Muscle of leg (tissue), 11 donors: ENCODE measurements around the gene XRCC5. TPM values are rescaled to one million over a fixed set of nuclear protein-coding genes. Genes with fewer than 3 reads are reported as not detected.
A peak's percentile ranks its signal among the peaks of the same experiment; 100 is the strongest.

Experiments
- DNase-seq: peaks from one replicate; pipeline ENCODE4 v3.0.0; 2013
- H3K27ac ChIP-seq: one replicate; pipeline ENCODE4 v1.5.1; 2013; ENCODE audit warnings: mild to moderate bottlenecking, low read length, control low read depth
- H3K27me3 ChIP-seq: one replicate; pipeline ENCODE4 v1.6.1; 2013; ENCODE audit warnings: low read length; ENCODE audit not compliant: control insufficient read depth, insufficient read depth
- H3K36me3 ChIP-seq: one replicate; pipeline ENCODE4 v1.6.1; 2013; ENCODE audit warnings: low read length; ENCODE audit not compliant: control insufficient read depth, insufficient read depth
- H3K4me1 ChIP-seq: one replicate; pipeline ENCODE4 v1.6.1; 2013; ENCODE audit warnings: low read length; ENCODE audit not compliant: control insufficient read depth, insufficient read depth
- H3K4me3 ChIP-seq: one replicate; pipeline ENCODE4 v1.5.1; 2013; ENCODE audit warnings: low read length, control low read depth
- H3K9me3 ChIP-seq: replicated peaks from 2 replicates; pipeline ENCODE4 v1.6.1; 2013; ENCODE audit warnings: low read depth, low read length; ENCODE audit not compliant: control insufficient read depth
- WGBS: methylation state at CpG from one replicate; pipeline ENCODE4 v1.1.5; 2013; ENCODE audit warnings: missing lambda C conversion rate; ENCODE audit not compliant: insufficient coverage; 5-methylcytosine and 5-hydroxymethylcytosine counted together
- polyA plus RNA-seq, 8 donors: library from polyadenylated mRNA; unstranded; fragments of 120-200 nt; gene quantifications; one replicate each; pipeline versions ENCODE4 v1.2.1 to v1.2.3, GENCODE V29; 2013; ENCODE audit warnings: inconsistent platforms in 1 of 8, low replicate concordance in 1 of 8; ENCODE audit not compliant: insufficient read length in 8 of 8, insufficient read depth in 1 of 8
- total RNA-seq: library from RNA; stranded (reverse); fragments of 120-200 nt; gene quantifications from one replicate; pipeline ENCODE4 v1.2.4, GENCODE V29; 2013

Gene XRCC5
- total and polyA plus RNA-seq, 9 donors = 139 to 188 (median 158) TPM

- 33% methylated on average over 1 of the region's 3 CpGs for WGBS
- Histone ChIP-seq H3K4me3 (no peak overlapping the region), H3K36me3 (no peaks in the 10 kb centered on the region), H3K4me1 (peaks cover 34% of the 10 kb centered on the region), H3K9me3 (no peaks in the 10 kb centered on the region), H3K27ac (peak overlapping the region; percentile 90), H3K27me3 (peaks cover 2% of the 10 kb centered on the region)
- DNase-seq = peak; percentile 18
Measured at GRCh38 chr2:216082805-216083204, 26.3 kb upstream of the XRCC5 start.

DNA sequence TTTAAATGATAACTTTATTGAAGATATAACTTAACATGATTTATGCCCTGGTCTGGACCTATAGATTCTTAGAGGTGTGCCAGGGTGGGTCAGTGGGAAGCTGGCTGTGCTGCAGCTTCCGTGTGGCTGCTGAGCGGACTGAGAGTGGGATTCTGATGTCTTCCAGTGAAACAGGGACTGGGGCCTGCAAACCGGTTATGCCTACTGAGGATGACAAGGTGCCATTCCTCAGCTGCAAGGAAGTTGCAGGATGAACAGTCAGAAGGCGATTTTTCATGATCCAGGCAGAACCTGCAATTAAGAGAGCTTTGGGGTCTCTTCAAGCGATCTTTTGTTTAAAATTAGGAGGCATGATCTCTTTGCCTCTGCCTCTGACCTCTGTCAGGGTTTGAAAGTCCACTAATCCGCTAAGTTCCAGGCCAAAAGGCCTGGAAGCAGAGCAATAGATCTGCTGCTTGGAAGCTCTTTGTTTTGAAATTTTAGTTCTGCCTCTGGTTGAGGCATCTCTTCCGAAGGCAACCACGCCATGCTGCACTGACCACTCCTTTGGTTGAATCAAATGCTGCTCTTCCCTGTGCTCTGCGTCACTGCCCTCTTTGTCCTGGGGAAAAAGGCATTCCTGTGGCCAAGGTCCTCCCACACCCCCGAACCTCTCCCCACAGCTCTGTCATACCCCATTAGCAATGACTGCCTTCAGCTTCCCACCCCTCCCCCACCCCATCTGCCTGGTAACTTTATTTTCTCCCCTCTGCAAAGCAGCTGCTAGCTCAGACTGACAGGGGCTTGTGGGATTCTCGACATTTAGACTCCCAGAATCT, 25.5 kb upstream of the XRCC5 start:
- Histone ChIP-seq H3K36me3 (no peaks in the 10 kb centered on the region), H3K27me3 (peaks cover 2% of the 10 kb centered on the region), H3K4me3 (no peak overlapping the region), H3K4me1 (peaks cover 34% of the 10 kb centered on the region), H3K27ac (peak overlapping the region; percentile 90), H3K9me3 (no peaks in the 10 kb centered on the region)
- 63% methylated on average over 11 of the region's 11 CpGs for WGBS
- peak; percentile 77 for DNase-seq

DNA sequence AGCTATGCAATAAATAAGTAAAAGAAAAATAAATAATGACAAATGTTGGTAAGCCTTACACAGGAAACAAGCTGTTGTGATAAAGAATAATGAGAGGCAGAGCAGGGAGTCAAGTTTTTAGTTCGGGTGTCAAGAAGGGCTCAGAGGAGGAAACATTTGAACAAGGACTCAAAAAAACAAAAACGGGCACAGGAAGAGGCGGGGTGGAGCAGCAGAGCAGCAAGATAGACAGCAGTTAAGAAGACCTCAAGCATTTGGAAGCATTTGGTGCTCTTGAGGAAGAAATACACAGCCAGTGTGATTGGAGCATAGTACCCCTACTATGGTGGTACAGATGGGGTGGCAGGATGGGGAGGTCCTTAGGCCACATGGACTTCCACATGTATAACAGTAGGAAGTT, 24.6 kb upstream of the XRCC5 start:
- Histone ChIP-seq H3K36me3 (no peaks in the 10 kb centered on the region), H3K4me3 (no peak overlapping the region), H3K9me3 (no peaks in the 10 kb centered on the region), H3K27me3 (peaks cover 2% of the 10 kb centered on the region), H3K4me1 (peaks cover 34% of the 10 kb centered on the region), H3K27ac (peak overlapping the region; percentile 90)
- DNase-seq = no peak
- WGBS = 53% methylated on average over 3 of the region's 3 CpGs

DNA sequence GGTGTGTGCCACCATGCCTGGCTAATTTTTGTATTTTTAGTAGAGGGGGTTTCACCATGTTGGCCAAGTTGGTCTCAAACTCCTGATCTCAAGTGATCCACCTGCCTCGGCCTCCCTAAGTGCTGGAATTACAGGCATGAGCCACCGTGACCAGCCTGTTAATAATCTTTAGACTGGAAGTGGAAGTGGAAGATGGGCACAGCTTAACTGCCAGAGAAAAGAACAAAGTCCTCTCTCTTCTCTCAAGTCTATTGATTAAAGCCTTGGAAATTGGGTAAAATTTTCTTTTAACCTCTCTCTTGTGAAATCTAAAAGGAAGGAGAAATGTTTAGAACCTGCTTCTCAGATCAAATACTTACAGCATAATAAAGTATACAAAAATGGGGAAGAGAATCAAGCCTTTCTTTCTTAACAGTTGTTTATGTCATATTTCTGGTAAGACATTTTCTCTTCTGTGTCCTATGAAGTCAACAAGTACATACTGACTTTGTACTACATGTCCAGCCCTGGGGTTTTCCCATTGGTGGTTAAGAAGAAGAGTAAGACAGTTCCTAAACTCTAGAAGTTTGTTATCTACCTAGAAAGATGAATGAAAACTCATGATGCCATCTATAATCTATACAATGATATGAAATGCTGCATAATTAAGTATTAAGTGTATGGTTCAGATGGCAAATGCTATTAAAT, 22.8 kb upstream of the XRCC5 start:
- H3K4me3 ChIP-seq = no peak overlapping the region
- no peak overlapping the region for H3K27ac ChIP-seq
- no CpG with 5 or more reads among the region's 2 CpGs for WGBS
- H3K4me1 ChIP-seq = peaks cover 31% of the 10 kb centered on the region
- no peak for DNase-seq
- peaks cover 2% of the 10 kb centered on the region for H3K27me3 ChIP-seq
- H3K9me3 ChIP-seq = no peaks in the 10 kb centered on the region
- H3K36me3 ChIP-seq = no peaks in the 10 kb centered on the region

DNA sequence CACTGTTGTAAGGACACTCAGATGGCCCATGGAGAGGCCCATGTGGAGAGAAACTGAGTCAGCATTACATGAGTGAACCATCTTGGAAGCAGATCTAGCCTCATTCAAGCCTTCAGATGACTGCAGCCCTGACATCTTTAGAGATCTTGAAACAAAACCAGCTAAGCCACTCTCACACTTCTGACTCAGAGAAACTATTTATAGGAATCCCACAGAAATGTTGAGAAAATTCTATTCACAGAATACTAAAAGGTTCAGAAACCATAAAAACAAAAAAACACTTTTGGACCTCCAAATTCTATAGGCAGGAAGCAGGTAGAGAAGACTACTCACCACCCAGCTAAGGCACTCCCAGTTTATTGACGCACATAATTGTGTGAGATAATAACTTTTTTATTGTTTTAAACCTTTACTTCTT, 18.8 kb upstream of the XRCC5 start:
- Histone ChIP-seq H3K27ac (no peak overlapping the region), H3K27me3 (no peaks in the 10 kb centered on the region), H3K4me1 (peaks cover 3% of the 10 kb centered on the region), H3K4me3 (no peak overlapping the region), H3K9me3 (no peaks in the 10 kb centered on the region), H3K36me3 (no peaks in the 10 kb centered on the region)
- no CpG with 5 or more reads among the region's 1 CpG for WGBS
- DNase-seq = no peak

- Histone ChIP-seq H3K27me3 (no peaks in the 10 kb centered on the region), H3K4me1 (no peaks in the 10 kb centered on the region), H3K27ac (no peak overlapping the region), H3K4me3 (no peak overlapping the region), H3K9me3 (no peaks in the 10 kb centered on the region), H3K36me3 (no peaks in the 10 kb centered on the region)
- DNase-seq = no peak
- WGBS = no CpG with 5 or more reads among the region's 2 CpGs
Measured at GRCh38 chr2:216092646-216093045, 16.5 kb upstream of the XRCC5 start.

DNA sequence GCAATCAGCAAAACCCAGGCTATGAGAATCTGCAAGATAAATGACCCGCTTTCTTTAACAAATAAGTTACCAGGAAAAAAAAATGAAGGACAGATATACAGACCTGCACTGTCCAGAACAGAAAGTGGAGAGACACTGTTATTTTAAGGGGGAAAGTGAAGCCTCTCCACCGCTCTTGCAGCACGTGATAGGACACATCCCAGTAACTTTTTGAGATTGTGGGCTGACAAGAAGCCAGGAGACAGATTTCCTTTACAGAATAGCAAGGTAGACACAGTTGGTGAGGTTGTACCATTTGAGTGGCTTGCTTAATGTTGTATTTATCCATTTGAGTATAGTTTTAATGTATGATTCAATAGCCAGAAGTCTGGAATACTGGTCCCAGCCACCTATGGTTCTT, 14.4 kb upstream of the XRCC5 start:
- Histone ChIP-seq H3K36me3 (peaks cover 3% of the 10 kb centered on the region), H3K27ac (no peak overlapping the region), H3K4me1 (no peaks in the 10 kb centered on the region), H3K9me3 (no peaks in the 10 kb centered on the region), H3K27me3 (no peaks in the 10 kb centered on the region), H3K4me3 (no peak overlapping the region)
- no peak for DNase-seq
- 66% methylated on average over 2 of the region's 3 CpGs for WGBS

- Histone ChIP-seq H3K36me3 (peaks cover 13% of the 10 kb centered on the region), H3K9me3 (no peaks in the 10 kb centered on the region), H3K27me3 (no peaks in the 10 kb centered on the region), H3K4me3 (no peak overlapping the region), H3K4me1 (no peaks in the 10 kb centered on the region), H3K27ac (no peak overlapping the region)
- 94% methylated on average over 9 of the region's 9 CpGs for WGBS
- no peak for DNase-seq
Measured at GRCh38 chr2:216098421-216099334, 10.5 kb upstream of the XRCC5 start.

DNA sequence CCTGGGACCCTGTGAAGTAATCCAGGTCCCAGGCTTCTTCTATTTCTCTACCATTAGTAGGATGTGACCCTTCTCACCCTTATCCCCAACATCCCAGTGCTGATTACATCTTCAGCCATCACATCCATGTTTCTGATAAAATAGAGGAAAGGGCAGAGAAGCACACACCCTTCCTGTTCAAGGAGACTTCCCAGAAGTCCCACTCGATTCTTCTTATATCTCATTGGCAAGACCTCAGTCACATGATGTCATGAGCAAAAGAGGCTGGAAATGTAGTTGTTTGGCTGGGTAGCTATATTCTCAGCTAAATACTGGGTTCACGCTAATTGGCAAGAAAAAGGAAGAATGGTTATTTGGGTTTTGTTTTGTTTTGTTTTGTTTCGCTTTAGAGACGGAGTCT, 8.0 kb upstream of the XRCC5 start:
- H3K4me3 ChIP-seq = no peak overlapping the region
- no peaks in the 10 kb centered on the region for H3K27me3 ChIP-seq
- 97% methylated on average over 3 of the region's 4 CpGs for WGBS
- H3K4me1 ChIP-seq = no peaks in the 10 kb centered on the region
- H3K27ac ChIP-seq = no peak overlapping the region
- no peaks in the 10 kb centered on the region for H3K9me3 ChIP-seq
- DNase-seq = no peak
- peaks cover 13% of the 10 kb centered on the region for H3K36me3 ChIP-seq

DNA sequence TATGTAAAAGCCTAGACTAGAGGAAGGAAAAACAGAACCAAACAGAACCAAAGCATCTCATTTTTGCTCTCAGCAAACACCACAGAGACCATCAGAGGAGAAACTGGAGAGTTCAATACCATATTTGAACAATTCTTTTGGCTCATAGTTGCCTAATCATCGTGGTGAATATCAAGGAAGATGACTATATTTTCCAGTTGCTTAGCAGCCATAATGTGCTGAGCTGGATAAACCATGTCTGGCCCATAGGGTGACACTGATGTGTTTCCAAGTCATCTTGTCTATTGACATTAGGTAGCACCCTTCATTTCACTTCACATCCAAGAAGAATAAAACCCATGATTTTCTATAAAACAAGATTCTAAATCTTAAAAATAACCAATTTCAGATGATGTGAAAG, 5.9 kb upstream of the XRCC5 start:
- Histone ChIP-seq H3K4me1 (peaks cover 3% of the 10 kb centered on the region), H3K36me3 (peaks cover 13% of the 10 kb centered on the region), H3K27me3 (no peaks in the 10 kb centered on the region), H3K9me3 (no peaks in the 10 kb centered on the region), H3K4me3 (no peak overlapping the region), H3K27ac (no peak overlapping the region)
- WGBS = no CpG with 5 or more reads among the region's 1 CpG
- DNase-seq = no peak
